GM21515 (cell line): Measurements from ENCODE around the gene NRIP2.

Source experiments
- ATAC-seq: cut with Tn5 transposase; IDR thresholded peaks from one replicate; pipeline ENCODE4 v1.9.1; 2021; ENCODE audit not compliant: unreplicated experiment

NRIP2 gene

DNA sequence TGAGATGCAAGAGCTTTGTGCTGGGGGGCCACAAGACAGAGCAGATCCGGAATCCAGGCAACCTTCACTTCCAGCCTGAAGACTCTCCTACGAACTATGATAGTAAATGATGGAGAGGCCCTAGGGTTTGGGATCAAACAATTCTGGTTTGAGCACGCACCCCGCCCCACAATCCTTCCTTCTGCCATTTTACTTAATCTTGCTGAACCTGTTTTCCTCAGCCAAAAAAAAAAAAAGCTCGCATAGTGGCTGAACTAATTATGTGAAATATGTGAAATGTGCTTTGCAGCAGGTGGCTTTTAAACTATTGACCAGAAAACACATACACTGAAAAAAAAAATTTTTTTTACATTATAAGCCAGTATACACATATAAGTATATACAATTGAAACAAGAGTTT, 23.0 kb downstream of the NRIP2 start:
- no peak for ATAC-seq

DNA sequence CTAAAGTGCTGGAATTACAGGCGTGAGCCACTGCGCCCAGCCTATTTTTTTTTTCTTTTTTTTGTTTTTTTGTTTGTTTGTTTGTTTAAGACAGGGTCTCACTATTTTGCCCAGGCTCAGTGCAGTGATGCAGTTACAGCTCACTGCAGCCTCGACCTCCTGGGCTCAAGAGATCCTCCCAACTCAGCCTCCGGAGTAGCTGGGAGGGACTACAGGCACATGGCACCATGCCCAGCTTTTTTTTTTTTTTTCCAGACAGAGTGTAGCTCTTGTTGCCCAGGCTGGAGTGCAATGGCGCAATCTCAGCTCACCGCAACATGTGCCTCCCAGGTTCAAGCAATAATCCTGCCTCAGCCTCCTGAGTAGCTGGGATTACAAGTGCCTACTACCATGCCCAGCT, 28.1 kb downstream of the NRIP2 start:
- ATAC-seq: no peak

GRCh38 chr12:2805143-2805520, 29.7 kb downstream of the NRIP2 start:
- no peak for ATAC-seq

- ATAC-seq: no peak
These were observed 30.3 kb downstream of the NRIP2 start for GRCh38 chr12:2804393-2805142.

GRCh38 chr12:2803635-2804392, 31.0 kb downstream of the NRIP2 start:
- ATAC-seq: no peak

GRCh38 chr12:2801044-2801783, 33.6 kb downstream of the NRIP2 start:
- no peak for ATAC-seq

DNA sequence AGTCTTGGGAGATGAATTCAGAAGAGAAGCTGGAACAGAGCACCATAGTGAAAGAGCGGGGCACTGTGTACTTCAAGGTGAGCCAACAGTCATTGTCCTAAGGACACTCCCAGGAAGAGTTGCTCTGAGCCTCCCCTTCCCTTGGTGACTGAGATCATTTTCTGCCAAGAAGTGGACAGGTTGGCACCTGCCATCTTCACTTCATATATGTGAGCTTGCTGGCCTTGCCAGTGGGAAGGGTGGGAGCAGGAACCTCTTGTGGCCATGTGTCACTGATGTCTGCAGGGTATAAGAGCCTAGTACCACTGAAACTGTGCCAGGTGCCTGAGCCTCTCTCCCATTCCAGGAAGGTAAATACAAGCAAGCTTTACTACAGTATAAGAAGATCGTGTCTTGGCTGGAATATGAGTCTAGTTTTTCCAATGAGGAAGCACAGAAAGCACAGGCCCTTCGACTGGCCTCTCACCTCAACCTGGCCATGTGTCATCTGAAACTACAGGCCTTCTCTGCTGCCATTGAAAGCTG, 34.7 kb downstream of the NRIP2 start:
- ATAC-seq: no peak

GRCh38 chr12:2797721-2798418, 37.0 kb downstream of the NRIP2 start:
- no peak for ATAC-seq

DNA sequence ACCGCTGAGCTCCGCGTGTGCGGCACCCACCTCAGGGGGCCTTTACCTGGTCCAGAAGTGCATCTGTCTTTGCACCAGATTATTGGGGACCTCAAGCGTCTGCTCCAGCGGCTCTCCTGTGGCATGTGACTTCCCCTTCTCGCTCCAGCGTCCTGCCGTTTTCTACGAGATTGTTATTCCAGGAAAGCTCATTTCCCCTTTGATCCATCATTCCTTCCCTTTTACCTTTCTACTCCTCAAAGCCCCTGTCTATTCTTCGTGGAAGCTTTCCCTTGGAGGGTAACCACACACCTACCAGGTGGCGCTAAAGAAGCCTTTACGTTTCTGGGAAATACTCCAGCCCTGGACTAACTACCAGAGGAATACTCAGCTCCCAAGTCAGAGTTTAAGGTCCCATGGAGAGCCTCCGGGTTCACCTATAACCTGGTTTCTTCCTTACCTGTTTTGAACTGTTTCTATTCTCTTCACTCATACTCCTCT, 38.6 kb downstream of the NRIP2 start:
- ATAC-seq: no peak

DNA sequence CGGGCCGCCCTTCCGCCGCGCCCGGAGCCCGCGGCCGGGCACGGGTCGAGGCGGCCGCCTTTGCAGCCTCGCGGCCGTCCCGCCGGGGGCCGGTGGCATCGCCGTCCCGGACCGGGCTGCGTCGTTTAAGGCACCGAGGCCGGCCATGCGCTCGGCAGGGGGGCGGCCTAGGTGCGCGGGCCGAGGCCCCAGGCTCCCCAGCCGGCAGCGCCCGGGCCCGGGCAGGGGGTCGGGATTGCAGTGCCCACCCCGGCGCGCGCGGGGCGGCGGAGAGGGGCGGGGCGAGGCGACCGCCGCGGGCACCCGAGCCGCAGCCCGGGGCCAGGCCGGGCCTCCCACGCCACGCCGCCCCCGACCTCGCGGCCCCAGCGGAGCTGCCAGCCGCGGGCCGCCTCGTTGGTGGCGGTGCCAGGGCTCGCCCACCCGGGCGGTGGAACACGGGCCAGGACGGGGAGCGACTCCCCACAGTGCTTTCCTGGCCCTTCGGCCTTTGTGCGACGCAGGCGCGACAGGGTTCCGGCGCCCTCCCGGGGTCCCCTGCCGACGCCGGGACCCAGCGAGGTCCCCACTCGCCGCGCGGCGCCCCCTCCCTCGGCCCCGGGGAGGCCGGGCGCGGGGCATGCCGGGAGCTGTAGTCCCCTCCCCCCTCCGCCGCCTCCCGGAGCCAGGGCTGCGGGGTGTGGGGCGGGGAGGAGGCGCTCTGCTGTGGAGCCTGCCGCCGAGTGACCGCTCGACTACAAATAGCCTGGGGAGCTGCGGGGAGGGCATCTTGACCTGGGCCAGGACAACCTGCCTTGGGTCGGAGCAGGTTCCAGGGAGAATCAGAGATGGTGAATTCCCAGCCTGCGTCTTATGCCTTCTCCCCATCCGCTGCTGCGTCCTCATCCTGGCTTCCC, 39.3 kb downstream of the NRIP2 start:
- peak; percentile 59 for ATAC-seq

GRCh38 chr12:2794736-2795289, 40.0 kb downstream of the NRIP2 start, which contains the start of gene FKBP4:
Gene FKBP4, plus strand, starts transcription at chr12:2794970. Its CDS starts 170 bp downstream, at chr12:2795140.
- peak; percentile 80 for ATAC-seq

DNA sequence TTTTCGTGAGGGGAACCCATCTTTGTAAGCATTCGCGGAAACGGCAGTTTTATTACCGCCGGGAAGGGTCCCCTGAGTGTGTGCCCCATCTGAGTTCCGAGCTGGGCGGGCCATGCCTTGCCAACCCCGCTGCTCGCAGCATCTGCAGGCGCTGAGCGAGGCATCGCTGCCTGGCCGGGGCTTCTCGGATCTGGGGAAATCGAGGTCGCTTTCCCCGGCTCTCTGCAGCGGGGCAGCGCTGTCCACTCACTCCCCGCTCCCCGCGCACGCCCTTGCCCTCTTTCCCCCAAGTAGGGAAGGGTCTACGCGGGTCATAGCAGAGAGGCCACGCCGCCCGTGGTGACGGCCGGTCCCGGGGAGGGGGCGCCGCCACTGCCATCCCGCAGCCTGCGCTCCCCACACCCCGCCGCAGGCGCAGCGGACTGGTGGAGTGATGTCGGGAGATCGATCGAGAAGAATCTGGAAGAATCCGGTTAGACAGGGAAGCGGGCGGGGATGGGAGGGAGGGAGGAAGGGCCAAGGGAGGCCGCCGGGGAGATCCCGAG, 40.6 kb downstream of the NRIP2 start:
- peak; percentile 2 for ATAC-seq

DNA sequence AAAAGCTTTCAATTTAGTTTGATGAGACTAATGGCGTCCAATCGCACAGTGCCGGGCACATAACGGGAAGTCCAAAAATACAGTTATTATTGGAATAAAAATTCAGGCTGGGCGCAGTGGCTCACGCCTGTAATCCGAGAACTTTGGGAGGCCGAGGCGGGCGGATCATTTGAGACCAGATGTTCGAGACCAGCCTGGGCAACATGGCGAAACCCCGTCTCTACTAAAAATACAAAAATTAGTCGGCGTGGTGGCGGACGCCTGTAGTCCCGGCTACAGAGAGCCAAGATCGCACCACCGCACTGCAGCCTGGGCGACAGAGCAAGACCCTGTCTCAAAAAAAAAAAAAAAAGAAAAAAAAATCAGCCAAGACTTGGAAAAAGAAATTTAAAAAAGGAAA, 41.3 kb downstream of the NRIP2 start:
- ATAC-seq: no peak

DNA sequence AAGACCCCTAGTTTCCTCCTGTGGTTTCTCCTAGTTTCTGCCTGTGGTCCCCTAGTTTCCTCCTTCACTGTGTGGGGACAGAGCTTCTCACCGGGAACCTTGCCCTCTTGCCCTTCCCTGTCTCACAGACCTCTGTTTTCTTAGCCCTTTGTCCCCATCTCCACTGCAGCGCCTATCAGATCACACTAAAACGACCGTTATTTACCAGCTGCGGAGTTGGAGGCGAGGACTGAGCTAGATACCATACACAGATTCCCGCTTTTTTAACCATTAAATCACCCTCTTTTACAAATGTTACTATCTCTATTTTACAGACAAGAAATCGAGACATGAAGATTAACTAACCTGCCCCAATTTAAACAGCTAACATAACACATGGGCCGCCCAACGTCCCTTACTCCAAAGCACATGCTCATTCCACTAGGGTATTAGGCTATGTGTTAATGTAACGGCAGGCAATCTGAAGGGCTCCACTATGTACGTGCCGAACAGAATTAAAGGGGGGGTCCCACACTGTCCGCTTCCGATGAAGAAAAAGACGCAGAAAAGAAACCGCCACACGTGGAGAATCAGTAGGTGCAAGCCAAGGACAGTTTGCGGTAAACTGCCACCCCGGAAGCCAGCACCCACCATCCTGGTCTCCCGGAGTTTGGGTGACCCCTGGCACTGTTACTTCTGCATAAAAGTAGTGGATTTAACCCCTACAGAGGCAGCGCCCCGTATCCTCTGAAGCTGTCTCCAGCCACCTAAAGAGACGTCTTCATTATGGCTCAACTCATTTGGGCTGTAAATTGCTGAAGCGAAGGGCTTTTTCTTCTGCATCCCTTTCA, 41.9 kb downstream of the NRIP2 start:
- no peak for ATAC-seq

GRCh38 chr12:2791089-2791488, 43.7 kb downstream of the NRIP2 start:
- no peak for ATAC-seq

DNA sequence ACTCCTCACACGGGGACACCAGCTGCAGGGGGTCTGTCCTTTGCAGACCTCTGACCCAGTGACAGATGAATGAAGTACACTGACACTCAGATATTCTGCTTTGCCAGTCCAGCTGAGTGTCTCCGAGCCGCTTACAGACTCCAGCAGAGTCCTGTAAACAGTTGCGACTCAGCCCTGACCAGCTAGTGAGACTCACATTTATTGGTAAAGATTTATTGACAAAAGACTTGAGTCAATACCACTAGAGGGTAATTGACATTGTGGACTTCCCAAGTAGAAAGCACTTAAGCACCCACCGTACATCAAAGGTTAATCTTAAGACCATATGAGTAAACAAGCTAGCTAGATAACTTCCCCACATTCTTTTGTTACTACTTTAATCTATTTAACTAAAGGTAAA, 49.8 kb downstream of the NRIP2 start:
- no peak for ATAC-seq

DNA sequence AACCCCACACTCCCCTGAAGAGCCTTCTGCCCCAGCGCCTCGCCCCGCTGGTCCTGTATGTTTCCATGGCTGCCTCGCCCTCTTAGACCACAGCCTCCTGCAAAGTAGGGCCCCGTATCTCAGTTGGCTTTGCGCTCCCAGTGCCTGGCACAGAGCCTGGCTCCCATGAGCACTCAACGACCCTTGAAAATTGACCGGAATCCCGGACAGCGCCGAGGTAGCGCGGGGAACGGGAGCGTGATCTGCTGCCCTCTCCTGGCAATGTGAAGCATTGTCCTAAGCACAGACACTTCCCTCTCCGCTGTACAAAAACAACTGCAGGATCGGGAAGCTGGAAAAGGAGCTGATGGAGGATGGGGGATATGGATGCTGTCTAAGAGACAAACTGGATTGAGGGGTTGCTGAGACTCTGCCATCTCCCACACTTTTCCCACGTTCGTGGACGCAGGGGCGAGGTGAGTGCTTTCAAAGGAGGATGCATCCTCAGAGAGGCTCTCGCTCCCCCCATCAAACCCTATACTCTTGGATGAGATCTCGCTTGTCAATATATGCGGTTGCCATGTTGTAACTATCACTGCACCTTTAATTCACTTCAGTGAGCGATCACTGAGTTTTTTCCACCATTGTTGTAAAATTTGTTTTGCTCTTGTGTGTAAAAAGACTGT, 50.8 kb downstream of the NRIP2 start:
- no peak for ATAC-seq

DNA sequence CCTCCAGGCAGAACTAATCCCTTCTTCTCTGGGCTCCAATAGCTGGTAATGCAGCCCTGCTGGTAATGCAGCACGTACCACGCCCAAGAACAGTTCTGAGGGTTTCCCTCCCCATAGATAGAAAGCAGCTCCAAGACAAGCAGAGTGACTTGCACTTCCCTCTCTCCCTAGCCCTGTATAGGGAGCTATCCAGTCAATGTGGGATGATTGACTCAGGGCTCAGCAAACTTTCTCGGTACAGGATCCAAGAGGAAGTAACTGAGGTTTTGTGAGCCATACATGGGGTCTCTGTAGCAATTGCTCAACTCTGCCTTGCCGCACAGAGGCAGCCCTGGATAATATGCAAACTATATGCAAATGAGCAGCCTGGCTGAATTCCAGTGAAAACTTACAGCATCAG, 55.6 kb downstream of the NRIP2 start:
- no peak for ATAC-seq
